Measurements from ENCODE around the gene TIE1.

Gene TIE1

GRCh38 chr1:43313771-43314170 lies 13.0 kb downstream of the TIE1 start:
- DNase-seq, result no peak

GRCh38 chr1:43314233-43314632 lies 13.5 kb downstream of the TIE1 start:
- no peak for DNase-seq

GRCh38 chr1:43315481-43315880 lies 14.7 kb downstream of the TIE1 start:
- DNase-seq, result no peak

- no peak for DNase-seq
These were observed 15.4 kb downstream of the TIE1 start for GRCh38 chr1:43315963-43316737.

- no peak for DNase-seq
These were observed 16.1 kb downstream of the TIE1 start for GRCh38 chr1:43316738-43317520.

- no peak for DNase-seq
These were observed 17.2 kb downstream of the TIE1 start for GRCh38 chr1:43317817-43318471.

GRCh38 chr1:43318831-43319230 lies 18.0 kb downstream of the TIE1 start:
- DNase-seq, result no peak

GRCh38 chr1:43319288-43319687 lies 18.5 kb downstream of the TIE1 start:
- no peak for DNase-seq

- no peak for DNase-seq
These were observed 19.0 kb downstream of the TIE1 start for GRCh38 chr1:43319766-43320165.

GRCh38 chr1:43321331-43321891 lies 20.6 kb downstream of the TIE1 start:
- no peak for DNase-seq

- DNase-seq, result no peak
These were observed 21.7 kb downstream of the TIE1 start for GRCh38 chr1:43322506-43322905.

- no peak for DNase-seq
These were observed 24.0 kb downstream of the TIE1 start for GRCh38 chr1:43324810-43325209.

GRCh38 chr1:43325381-43325780 lies 24.6 kb downstream of the TIE1 start:
- DNase-seq, result no peak

- no peak for DNase-seq
These were observed 26.9 kb downstream of the TIE1 start for GRCh38 chr1:43327549-43328292.

GRCh38 chr1:43329995-43330751 lies 29.4 kb downstream of the TIE1 start:
- no peak for DNase-seq

- DNase-seq, result no peak
These were observed 30.9 kb downstream of the TIE1 start for GRCh38 chr1:43331688-43332087.

GRCh38 chr1:43334453-43335205 lies 33.8 kb downstream of the TIE1 start:
- DNase-seq, result no peak

- DNase-seq, result no peak
These were observed 36.8 kb downstream of the TIE1 start, which contains the start of gene MPL for GRCh38 chr1:43337588-43337987. MPL (plus strand) TSS chr1:43337818; CDS start chr1:43337849, 31 bp downstream.

GRCh38 chr1:43338001-43338400 lies 37.2 kb downstream of the TIE1 start:
- DNase-seq, result no peak

- no peak for DNase-seq
These were observed 38.9 kb downstream of the TIE1 start for GRCh38 chr1:43339584-43340232.
